ENCODE measurements around the gene GUSB. TPM values are rescaled to one million over a fixed set of nuclear protein-coding genes. Genes with fewer than 3 reads are reported as not detected.

The GUSB gene
- total and polyA plus RNA-seq, 2 of the 4 experiments (the other 2 are of a cell fraction) = 12.9 to 47.7 TPM

GRCh38 chr7:65974876-65975275 is 7.1 kb downstream of the GUSB start:
- ATAC-seq (ENCODE audit: low read depth) = no peak
- WGBS, 2 experiments (ENCODE audit: extremely low coverage in 2 of 2, insufficient read length in 1 of 2) = 97% methylated on average over 4 of the region's 9 CpGs; no CpG with 5 or more reads in 1 of the 2 experiments
- TF ChIP-seq SMC3 (IDR thresholded peaks at IDR 0.05; ENCODE audit: low read depth, low read length) (no peak), CTCF (conservative IDR thresholded peaks at IDR 0.05; ENCODE audit: low read depth, low read length) (no peak), RAD21 (IDR thresholded peaks at IDR 0.05; ENCODE audit: low read length) (no peak), MAFK (IDR thresholded peaks at IDR 0.05; ENCODE audit: low read depth, low read length) (no peak), CEBPB (IDR thresholded peaks at IDR 0.05; ENCODE audit: low read depth, low read length) (no peak), MXI1 (IDR thresholded peaks at IDR 0.05; ENCODE audit: borderline replicate concordance, low read depth, low read length) (no peak), POLR2A (IDR thresholded peaks at IDR 0.05; ENCODE audit: low read depth, low read length) (no peak), RFX5 (IDR thresholded peaks at IDR 0.05; ENCODE audit: low read depth, low read length) (no peak), RCOR1 (IDR thresholded peaks at IDR 0.05; ENCODE audit: insufficient replicate concordance, low read length) (no peak), BHLHE40 (IDR thresholded peaks at IDR 0.05; ENCODE audit: low read depth, low read length) (no peak), CHD1 (IDR thresholded peaks at IDR 0.05; ENCODE audit: low read depth, low read length) (no peak), USF2 (IDR thresholded peaks at IDR 0.05; ENCODE audit: low read depth, low read length) (no peak)
- TF ChIP-seq, protein P1, sequence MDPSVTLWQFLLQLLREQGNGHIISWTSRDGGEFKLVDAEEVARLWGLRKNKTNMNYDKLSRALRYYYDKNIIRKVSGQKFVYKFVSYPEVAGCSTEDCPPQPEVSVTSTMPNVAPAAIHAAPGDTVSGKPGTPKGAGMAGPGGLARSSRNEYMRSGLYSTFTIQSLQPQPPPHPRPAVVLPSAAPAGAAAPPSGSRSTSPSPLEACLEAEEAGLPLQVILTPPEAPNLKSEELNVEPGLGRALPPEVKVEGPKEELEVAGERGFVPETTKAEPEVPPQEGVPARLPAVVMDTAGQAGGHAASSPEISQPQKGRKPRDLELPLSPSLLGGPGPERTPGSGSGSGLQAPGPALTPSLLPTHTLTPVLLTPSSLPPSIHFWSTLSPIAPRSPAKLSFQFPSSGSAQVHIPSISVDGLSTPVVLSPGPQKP (IDR thresholded peaks at IDR 0.05; ENCODE audit: borderline replicate concordance, low read depth, low read length) = no peak
- H2AK9ac ChIP-seq (replicated peaks; ENCODE audit: low read depth, low read length, poor library complexity) = no peak overlapping the region
- peaks cover 3% of the 10 kb centered on the region for H3K9me1 ChIP-seq (ENCODE audit: insufficient read depth, low read length)
- DNase-seq = no peak
- dilution Hi-C loops (cut with HindIII; ENCODE audit: low sequenced_read_pairs, unreplicated experiment) = no loop called here
- no peaks in the 10 kb centered on the region for H3K27me3 ChIP-seq (ENCODE audit: control insufficient read depth, insufficient read depth, low read length)
- intact Hi-C loops (cut with micrococcal nuclease) = no loop called here
- no peak overlapping the region for H3K4ac ChIP-seq (ENCODE audit: low read depth, low read length)
- BruUV-seq (replicated peaks) = no TSS peak
- no peak overlapping the region for H3K14ac ChIP-seq (replicated peaks; ENCODE audit: low read depth, low read length)
- H3K18ac ChIP-seq (ENCODE audit: low read depth, low read length) = no peak overlapping the region
- H2AFZ ChIP-seq (replicated peaks; ENCODE audit: low read length, poor library complexity) = no peak overlapping the region
- H3K9ac ChIP-seq (ENCODE audit: low read depth, low read length) = no peak overlapping the region
- H4K8ac ChIP-seq (ENCODE audit: low read depth in 2 of 2, low read length in 2 of 2) = no peak overlapping the region
- no peak overlapping the region for H2BK5ac ChIP-seq (ENCODE audit: low read depth, low read length, poor library complexity, severe bottlenecking)
- H2BK20ac ChIP-seq (ENCODE audit: low read depth, low read length) = no peak overlapping the region
- no peak overlapping the region for H4K91ac ChIP-seq (ENCODE audit: insufficient read depth, low read depth, low read length)
- no peak overlapping the region for H2BK15ac ChIP-seq (ENCODE audit: low read depth, low read length)
- H3K4me2 ChIP-seq (ENCODE audit: low read depth, low read length) = no peak overlapping the region
- no peak overlapping the region for H4K5ac ChIP-seq (ENCODE audit: low read depth, low read length)
- H3K4me3 ChIP-seq (ENCODE audit: insufficient read depth, low read depth, low read length) = no peak overlapping the region
- H3K9me3 ChIP-seq (ENCODE audit: control insufficient read depth, insufficient read depth, low read length) = no peaks in the 10 kb centered on the region
- H3K56ac ChIP-seq (ENCODE audit: extremely low read depth, insufficient read depth, low read length) = no peak overlapping the region
- POLR2A ChIA-PET (ENCODE audit: unreplicated experiment) = no interaction called here
- no peak overlapping the region for H2AK5ac ChIP-seq (ENCODE audit: low read depth, low read length)
- H4K20me1 ChIP-seq (ENCODE audit: insufficient read depth, low read length) = no peaks in the 10 kb centered on the region
- CTCF ChIA-PET = no interaction called here
- H3K79me1 ChIP-seq (ENCODE audit: low read depth in 1 of 2, low read length in 2 of 2) = peaks cover 7 to 18% of the 10 kb centered on the region in 2 experiments; a peak in 3 of 4 replicates
- in situ Hi-C loops (cut with MboI; ENCODE audit: low sequenced_read_pairs) = loop anchor here (25.0 kb wide), 1 partner anchor 238 kb away; no protein-coding TSS in a partner anchor
- no peak overlapping the region for H3K27ac ChIP-seq (ENCODE audit: insufficient read depth, low read length)
- no peaks in the 10 kb centered on the region for H3K4me1 ChIP-seq (ENCODE audit: control insufficient read depth, insufficient read depth, low read length)
- no peak overlapping the region for H3K23ac ChIP-seq (ENCODE audit: low read depth, low read length)
- no peak overlapping the region for H2BK120ac ChIP-seq (ENCODE audit: low read depth, low read length)
- peaks cover 46% of the 10 kb centered on the region for H3K36me3 ChIP-seq (ENCODE audit: control insufficient read depth, insufficient read depth, low read length)

Data from IMR-90 (cell line).